Smooth muscle cell (in vitro differentiated cells): ENCODE measurements around the gene NOTCH4. TPM values are rescaled to one million over a fixed set of nuclear protein-coding genes. Genes with fewer than 3 reads are reported as not detected.

Source experiments
- DNase-seq: peaks from one replicate; lab custom pipeline; 2025; ENCODE audit not compliant: unreplicated experiment; lab: John Stamatoyannopoulos, UW
- H2AFZ ChIP-seq: fragments of 200-600 bp; sonication (generic); 2 replicates; pipeline ENCODE4 v1.6.0; 2016; ENCODE audit warnings: antibody characterized with exemption, low read depth, mild to moderate bottlenecking
- H3F3A ChIP-seq: fragments of 200-600 bp; sonication (generic); 2 replicates; pipeline ENCODE4 v1.6.0; 2017; ENCODE audit warnings: antibody characterized with exemption, low read depth
- H3K27ac ChIP-seq: fragments of 200-600 bp; sonication (generic); 2 replicates; pipeline ENCODE4 v1.5.1; 2016; ENCODE audit warnings: low read depth, mild to moderate bottlenecking
- H3K27me3 ChIP-seq: fragments of 200-600 bp; sonication (generic); 2 replicates; pipeline ENCODE4 v1.6.1; 2016; ENCODE audit warnings: low read depth, mild to moderate bottlenecking
- H3K36me3 ChIP-seq: fragments of 200-600 bp; sonication (generic); 2 replicates; pipeline ENCODE4 v1.5.1; 2016; ENCODE audit warnings: low read depth
- H3K4me1 ChIP-seq: fragments of 200-600 bp; sonication (generic); 2 replicates; pipeline ENCODE4 v1.5.1; 2016; ENCODE audit warnings: low read depth
- H3K4me2 ChIP-seq: fragments of 200-600 bp; sonication (generic); 2 replicates; pipeline ENCODE4 v1.6.0; 2016; ENCODE audit warnings: mild to moderate bottlenecking
- H3K4me3 ChIP-seq: fragments of 200-600 bp; sonication (generic); 2 replicates; pipeline ENCODE4 v1.5.1; 2016; ENCODE audit warnings: mild to moderate bottlenecking
- H3K79me2 ChIP-seq: fragments of 200-600 bp; sonication (generic); 2 replicates; pipeline ENCODE4 v1.6.0; 2016; ENCODE audit warnings: low read depth, mild to moderate bottlenecking
- H3K9ac ChIP-seq: fragments of 200-600 bp; sonication (generic); 2 replicates; pipeline ENCODE4 v1.6.0; 2016; ENCODE audit warnings: low read depth
- H3K9me3 ChIP-seq: fragments of 200-600 bp; sonication (generic); replicated peaks from 2 replicates; pipeline ENCODE4 v1.5.1; 2016; ENCODE audit warnings: low read depth
- H4K20me1 ChIP-seq: fragments of 200-600 bp; sonication (generic); 2 replicates; pipeline ENCODE4 v1.6.0; 2016; ENCODE audit warnings: low read depth
- WGBS: methylation state at CpG from one replicate; pipeline ENCODE4 v1.1.7; 2016; ENCODE audit warnings: low lambda C conversion rate; 5-methylcytosine and 5-hydroxymethylcytosine counted together
- polyA plus RNA-seq: library from polyadenylated mRNA; unstranded; fragments of >200 nt; fragmentation: Nextera tagmentation; extraction: Ambion mirVana; gene quantifications from 2 replicates; pipeline ENCODE4 v1.2.1, GENCODE V29; 2016
- total RNA-seq: library from RNA; depleted of rRNA; stranded (reverse); fragments of >200 nt; gene quantifications from 2 replicates; pipeline ENCODE4 v1.2.3, GENCODE V29; 2014
- TF ChIP-seq, protein P1 (sequence below): fragments of 200-600 bp; sonication (generic); IDR thresholded peaks from 2 replicates; pipeline ENCODE4 v1.5.1; 2017; ENCODE audit warnings: borderline replicate concordance, mild to moderate bottlenecking, antibody characterized with exemption; ENCODE audit not compliant: insufficient read depth, poor library complexity, severe bottlenecking

NOTCH4 gene
- total and polyA plus RNA-seq, 2 experiments from 2014 or later, result 0.54 to 1.6 TPM

DNA sequence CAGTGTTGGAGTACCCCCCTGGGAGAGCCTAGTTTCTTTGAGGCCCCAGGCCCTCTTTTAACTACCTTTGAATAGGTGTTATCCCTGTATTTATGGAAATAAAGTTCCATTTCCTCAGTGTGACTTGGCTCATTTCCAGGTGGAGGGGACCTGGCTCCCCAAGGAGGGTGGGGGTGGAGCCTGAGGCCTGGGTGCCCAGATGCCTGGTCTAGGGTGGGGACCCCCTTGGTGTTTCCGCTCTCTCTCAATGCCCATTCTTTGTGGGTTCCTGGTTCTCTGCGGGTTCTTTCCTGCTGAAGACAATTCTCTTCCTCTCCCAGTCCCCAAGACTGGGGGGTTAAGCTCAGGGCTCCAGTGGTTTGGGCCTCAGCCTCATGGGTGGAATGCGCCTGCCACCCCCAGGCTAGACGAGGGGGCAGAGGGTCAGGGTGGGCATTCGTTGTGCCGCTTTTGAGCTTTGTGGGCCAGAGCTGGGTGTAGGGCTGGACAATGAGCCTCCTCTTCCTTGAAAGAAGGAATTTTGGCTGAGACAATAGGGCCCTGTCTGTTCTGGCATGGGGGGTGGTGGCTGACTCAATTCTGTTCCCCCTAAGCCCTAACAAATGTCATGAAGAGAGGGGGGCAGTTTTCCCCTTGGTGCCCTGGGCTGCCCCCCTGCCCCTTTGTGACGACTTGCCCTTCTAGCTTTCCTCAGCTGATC lies 60.2 kb downstream of the NOTCH4 start:
- Histone ChIP-seq H2AFZ (no peak overlapping the region), H3K36me3 (no peaks in the 10 kb centered on the region), H4K20me1 (no peaks in the 10 kb centered on the region), H3F3A (peaks cover 5% of the 10 kb centered on the region), H3K27ac (no peak overlapping the region), H3K9me3 (no peaks in the 10 kb centered on the region), H3K79me2 (no peaks in the 10 kb centered on the region), H3K4me2 (no peak overlapping the region), H3K27me3 (no peaks in the 10 kb centered on the region), H3K4me3 (no peak overlapping the region), H3K4me1 (no peaks in the 10 kb centered on the region), H3K9ac (no peak overlapping the region)
- DNase-seq, result no peak
- WGBS, result 95% methylated on average over 7 of the region's 7 CpGs
- TF ChIP-seq, protein P1, sequence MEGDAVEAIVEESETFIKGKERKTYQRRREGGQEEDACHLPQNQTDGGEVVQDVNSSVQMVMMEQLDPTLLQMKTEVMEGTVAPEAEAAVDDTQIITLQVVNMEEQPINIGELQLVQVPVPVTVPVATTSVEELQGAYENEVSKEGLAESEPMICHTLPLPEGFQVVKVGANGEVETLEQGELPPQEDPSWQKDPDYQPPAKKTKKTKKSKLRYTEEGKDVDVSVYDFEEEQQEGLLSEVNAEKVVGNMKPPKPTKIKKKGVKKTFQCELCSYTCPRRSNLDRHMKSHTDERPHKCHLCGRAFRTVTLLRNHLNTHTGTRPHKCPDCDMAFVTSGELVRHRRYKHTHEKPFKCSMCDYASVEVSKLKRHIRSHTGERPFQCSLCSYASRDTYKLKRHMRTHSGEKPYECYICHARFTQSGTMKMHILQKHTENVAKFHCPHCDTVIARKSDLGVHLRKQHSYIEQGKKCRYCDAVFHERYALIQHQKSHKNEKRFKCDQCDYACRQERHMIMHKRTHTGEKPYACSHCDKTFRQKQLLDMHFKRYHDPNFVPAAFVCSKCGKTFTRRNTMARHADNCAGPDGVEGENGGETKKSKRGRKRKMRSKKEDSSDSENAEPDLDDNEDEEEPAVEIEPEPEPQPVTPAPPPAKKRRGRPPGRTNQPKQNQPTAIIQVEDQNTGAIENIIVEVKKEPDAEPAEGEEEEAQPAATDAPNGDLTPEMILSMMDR, result no peak

DNA sequence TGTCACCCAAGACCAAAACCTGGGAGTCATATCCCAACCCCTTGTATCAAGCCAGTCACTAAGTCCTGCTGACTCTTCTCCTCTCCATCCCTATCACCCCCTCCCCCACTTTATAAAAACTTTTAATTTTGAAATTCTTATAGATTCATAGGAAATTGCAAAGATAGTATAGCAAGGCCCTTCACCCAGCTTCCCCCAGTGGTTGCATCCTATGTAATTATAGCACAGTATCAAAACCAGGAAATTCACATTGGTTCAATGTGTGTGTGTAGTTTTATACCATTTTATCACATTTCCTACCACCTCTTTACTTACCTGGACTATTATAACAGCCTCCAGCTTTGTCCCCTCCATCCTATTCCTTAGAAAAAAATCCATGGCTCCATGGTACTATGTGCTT lies 65.8 kb downstream of the NOTCH4 start:
- no peaks in the 10 kb centered on the region for H3K27me3 ChIP-seq
- no peak overlapping the region for H3K4me3 ChIP-seq
- no peaks in the 10 kb centered on the region for H4K20me1 ChIP-seq
- DNase-seq, result no peak
- no peak overlapping the region for H3K4me2 ChIP-seq
- peaks cover 6% of the 10 kb centered on the region for H3K4me1 ChIP-seq
- TF ChIP-seq, protein P1, result no peak
- H3K79me2 ChIP-seq, result peaks cover 10% of the 10 kb centered on the region
- no peak overlapping the region for H3K27ac ChIP-seq
- no peak overlapping the region for H2AFZ ChIP-seq
- no peaks in the 10 kb centered on the region for H3F3A ChIP-seq
- no peak overlapping the region for H3K9ac ChIP-seq
- no peaks in the 10 kb centered on the region for H3K36me3 ChIP-seq
- H3K9me3 ChIP-seq, result no peaks in the 10 kb centered on the region

DNA sequence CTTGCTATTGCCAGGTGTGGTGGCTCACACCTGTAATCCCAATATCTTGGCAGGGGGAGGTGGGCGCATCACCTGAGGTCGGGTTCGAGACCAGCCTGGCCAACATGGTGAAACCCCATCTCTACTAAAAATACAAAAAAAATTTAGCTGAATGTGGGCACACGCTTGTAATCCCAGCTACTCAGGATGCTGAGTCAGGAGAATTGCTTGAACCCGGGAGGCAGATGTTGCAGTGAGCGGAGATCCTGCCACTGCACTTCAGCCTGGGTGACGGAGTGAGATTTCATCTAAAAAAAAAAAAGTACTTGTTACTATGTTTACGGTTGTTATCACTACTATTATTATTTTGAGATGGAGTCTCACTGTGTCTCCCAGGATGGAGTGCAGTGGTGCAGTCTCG lies 67.0 kb downstream of the NOTCH4 start:
- H3K9ac ChIP-seq, result no peak overlapping the region
- 97% methylated on average over 9 of the region's 9 CpGs for WGBS
- no peaks in the 10 kb centered on the region for H4K20me1 ChIP-seq
- TF ChIP-seq, protein P1, result no peak
- H3K4me2 ChIP-seq, result no peak overlapping the region
- peaks cover 10% of the 10 kb centered on the region for H3K79me2 ChIP-seq
- no peaks in the 10 kb centered on the region for H3K9me3 ChIP-seq
- peaks cover 15% of the 10 kb centered on the region for H3K4me1 ChIP-seq
- no peaks in the 10 kb centered on the region for H3K27me3 ChIP-seq
- H3K27ac ChIP-seq, result no peak overlapping the region
- no peak overlapping the region for H2AFZ ChIP-seq
- H3K36me3 ChIP-seq, result no peaks in the 10 kb centered on the region
- no peak for DNase-seq
- no peak overlapping the region for H3K4me3 ChIP-seq
- no peaks in the 10 kb centered on the region for H3F3A ChIP-seq

DNA sequence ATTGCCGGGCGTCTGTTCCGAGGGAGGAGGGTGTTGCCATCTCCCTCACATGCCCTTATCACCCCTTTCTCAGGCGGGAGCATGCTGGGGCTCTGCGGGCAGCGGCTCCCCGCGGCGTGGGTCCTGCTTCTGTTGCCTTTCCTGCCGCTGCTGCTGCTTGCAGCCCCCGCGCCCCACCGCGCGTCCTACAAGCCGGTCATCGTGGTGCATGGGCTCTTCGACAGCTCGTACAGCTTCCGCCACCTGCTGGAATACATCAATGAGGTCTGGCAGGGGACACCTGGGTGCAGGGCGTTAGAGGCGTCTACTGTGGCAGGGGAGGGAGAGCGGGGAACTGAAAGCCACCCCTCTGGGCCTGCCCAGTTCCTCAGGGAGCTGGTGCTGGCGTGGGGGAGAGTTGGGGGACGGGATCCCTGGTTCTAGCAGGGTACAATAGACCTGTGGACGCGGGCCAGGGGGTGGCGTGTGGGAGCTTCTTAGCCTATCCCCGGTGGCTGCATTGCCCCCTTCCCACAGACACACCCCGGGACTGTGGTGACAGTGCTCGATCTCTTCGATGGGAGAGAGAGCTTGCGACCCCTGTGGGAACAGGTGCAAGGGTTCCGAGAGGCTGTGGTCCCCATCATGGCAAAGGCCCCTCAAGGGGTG lies 69.2 kb downstream of the NOTCH4 start:
- Histone ChIP-seq H3K9me3 (no peaks in the 10 kb centered on the region), H3K4me3 (peak overlapping the region; percentile 85), H3K4me2 (peak overlapping the region; percentile 90), H3K36me3 (no peaks in the 10 kb centered on the region), H4K20me1 (no peaks in the 10 kb centered on the region), H3K27me3 (peaks cover 18% of the 10 kb centered on the region), H3K27ac (peak overlapping the region; percentile 91), H3K9ac (peak overlapping the region; percentile 87), H3K79me2 (peaks cover 10% of the 10 kb centered on the region), H2AFZ (peak overlapping the region; percentile 82), H3K4me1 (peaks cover 18% of the 10 kb centered on the region), H3F3A (no peaks in the 10 kb centered on the region)
- WGBS, result 15% methylated on average over 33 of the region's 34 CpGs
- TF ChIP-seq, protein P1, result peak; percentile 33
- DNase-seq, result peak; percentile 52
